GM03348 (cell line): ENCODE results near the gene ATP2B3.

Experiments used
- DNase-seq: peaks from one replicate; pipeline ENCODE4 v3.0.0; 2012; ENCODE audit warnings: low spot score

ATP2B3 gene

DNA sequence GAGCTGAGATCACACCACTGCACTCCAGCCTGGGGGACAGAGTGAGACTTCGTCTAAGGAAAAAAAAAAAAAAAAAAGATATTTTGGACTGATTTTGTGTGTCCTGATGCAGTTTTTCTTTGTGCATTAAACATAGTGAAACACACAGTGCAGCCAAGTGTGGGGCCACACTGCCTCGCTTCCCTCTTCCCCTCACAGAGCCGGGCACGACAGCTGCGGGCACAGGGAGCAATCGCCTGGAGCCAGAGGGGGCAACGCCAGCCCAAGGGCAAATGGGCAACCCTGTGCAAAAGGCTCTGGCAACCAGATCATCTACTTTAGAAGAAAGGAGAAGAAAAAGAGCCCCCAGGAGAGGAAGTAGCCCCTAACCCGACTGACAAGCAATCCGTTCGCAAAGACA lies 95.0 kb downstream of the ATP2B3 start:
- DNase-seq = no peak

DNA sequence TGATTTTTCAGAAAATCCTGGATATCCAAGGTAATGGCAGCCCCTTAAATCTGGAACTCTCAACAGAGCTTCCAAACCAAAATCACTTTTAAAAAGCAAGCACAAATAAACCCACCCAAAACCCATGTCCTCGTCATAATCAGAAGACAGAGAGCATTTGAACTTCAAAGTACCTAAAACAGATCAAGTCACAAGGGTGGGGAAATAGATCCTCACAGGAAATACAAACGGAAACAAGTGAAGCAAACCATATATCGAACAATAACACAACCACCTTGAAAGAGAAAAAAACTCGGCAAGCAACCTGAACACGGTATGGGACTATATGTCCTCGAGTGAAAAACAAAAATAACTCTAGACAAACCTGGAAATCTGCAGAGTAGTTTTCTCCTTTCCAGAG lies 97.4 kb downstream of the ATP2B3 start:
- no peak for DNase-seq

DNA sequence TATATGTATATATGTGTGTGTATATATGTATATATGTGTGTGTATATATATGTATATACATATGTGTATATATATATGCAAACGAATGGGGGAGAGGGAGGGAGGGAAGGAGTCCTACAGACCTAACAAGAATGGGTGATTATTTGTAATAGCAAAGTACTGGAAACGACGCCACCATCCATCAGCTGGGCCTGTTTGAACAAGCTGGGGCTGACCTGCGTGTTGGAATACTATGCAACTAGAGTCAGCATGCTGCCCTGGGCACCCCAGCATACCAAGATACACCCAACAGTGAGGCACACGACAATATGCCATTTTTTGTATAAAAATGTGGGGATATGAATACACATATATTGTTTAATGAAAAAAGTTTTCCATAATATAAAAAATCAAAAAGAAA lies 103.1 kb downstream of the ATP2B3 start:
- no peak for DNase-seq

DNA sequence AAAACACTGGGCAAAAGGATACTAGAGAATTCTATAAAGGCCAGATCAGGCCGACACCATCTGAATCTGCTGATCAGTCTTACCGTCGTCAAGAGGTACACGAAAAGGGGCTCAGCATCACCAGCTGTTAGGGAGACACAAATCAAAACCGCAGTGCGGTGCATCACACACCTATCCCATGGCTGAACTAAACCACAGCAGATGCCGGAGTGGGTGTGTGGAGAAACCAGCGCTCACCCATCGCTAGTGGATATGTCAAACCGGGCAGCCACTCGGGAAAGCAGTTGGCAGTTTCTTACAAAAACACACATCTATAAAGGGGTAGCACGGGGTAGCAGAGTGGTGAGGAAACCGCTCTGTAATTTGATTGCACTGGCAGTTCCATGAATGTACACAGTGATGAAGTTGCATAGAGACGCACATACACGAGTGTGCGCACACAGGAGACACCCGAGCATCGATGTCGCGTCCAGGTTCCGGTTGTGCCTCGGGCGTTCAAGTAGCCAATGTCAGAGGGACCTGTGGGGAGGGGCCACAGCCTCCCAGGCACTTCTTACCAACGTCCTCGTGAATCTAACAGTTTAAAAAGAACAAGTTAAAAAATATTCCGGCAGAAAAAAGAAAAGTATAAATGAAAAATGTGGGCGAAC lies 104.6 kb downstream of the ATP2B3 start:
- DNase-seq = no peak

DNA sequence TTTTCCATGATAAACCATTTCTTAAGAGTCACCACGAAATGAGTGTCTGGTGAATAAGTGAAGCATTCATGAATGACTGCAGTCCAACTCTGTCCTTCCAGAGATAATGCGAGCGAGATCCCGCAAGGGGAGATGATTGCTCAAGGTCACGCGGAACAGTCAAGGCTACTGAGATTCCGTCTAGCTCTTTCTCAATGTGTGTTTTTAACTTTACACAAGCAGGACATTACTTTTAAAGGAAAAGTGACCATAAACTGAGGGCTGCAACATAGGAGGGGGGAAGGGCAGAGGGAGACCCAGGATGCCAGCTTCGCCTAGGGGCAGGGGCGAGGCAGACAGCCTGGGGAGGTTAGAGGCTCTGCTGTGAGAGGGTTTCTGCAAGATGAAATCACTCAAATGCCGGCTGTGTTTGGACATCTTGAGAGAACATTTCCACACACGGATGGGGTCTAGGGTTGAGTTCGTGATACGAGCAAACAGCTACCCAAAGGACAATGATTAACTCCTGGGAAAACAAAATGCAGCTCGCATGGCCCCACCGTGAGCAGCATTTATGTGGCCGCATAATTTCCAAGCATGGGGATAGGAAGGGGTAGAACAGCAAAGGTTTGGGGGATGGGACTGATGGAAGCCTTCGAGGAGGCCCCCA lies 105.3 kb downstream of the ATP2B3 start:
- no peak for DNase-seq

DNA sequence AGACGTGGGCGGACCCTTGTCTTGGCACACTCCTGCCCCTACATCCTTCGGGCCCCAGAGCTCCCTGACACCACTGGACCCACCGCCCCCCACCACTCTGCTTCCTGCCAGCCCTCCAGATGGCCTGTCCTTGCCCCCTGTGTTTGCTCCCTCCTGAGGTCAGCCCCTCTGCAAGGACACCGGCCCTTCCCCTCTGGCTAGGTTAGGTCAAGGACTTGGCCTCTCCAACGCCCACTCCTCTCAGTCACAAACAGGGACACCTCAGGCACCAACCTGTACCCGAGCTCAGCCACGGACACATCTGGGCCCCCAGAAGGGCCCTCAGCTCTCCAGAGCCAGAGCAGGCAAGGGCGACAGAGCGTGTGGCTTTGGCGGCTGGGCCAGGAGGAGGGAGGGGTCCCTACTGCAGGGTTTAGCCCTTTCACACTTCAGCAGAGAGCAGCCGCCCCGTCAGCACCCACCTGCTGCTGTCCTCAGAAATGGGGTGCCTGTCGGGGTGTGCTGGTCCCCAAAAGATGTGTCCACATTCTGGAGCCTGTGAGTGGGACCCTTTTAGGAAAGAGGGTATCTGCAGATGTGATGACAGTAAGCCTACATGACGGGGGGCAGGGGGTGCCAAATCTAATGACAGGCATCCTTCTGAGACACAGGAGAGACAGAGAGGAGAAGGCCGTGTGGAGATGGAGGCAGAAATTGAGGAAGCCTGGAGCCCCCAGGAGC lies 106.0 kb downstream of the ATP2B3 start:
- DNase-seq = no peak

DNA sequence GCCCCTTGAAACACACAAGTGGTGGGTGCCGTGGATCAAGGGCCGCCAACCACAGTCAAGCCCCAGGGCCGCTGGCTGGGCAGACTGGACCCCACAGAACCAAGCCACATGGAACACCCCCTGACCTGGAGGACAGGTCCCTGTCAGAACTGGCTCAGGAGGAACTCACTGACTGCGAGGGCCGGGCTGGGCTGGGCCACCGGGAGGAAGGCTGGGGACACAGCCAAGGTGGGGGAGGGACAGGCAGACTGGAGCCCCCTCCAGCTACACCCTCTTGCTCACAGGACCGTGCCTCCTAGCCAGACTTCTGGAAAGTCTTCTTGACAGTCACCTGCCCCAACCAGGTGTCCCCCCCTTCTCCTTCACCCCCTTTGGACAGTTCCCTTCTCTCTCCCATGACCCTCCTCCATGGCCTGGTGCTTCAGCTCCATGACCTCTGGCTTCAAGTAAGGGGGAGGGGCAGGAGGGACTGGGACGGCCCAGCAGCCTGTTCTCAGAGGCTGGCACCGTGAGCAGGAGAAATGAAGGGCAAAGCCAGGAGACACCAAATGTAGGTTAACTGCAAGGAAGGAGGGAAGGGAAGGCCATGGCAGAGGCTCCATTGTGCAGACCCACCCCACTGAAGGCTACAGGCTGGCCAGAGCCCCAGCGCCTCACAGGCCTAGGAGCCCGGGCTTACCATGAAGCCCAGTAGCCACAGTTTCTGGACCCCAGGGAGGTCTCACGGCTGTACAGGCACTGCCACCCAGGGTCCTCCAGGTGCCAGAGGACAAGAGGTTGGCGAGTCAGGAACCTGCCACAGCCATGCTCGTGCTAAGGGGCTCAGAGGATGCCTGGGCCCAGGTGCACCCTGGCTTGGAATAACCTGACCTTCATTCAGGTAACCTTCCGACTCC lies 107.0 kb downstream of the ATP2B3 start:
- DNase-seq = no peak

DNA sequence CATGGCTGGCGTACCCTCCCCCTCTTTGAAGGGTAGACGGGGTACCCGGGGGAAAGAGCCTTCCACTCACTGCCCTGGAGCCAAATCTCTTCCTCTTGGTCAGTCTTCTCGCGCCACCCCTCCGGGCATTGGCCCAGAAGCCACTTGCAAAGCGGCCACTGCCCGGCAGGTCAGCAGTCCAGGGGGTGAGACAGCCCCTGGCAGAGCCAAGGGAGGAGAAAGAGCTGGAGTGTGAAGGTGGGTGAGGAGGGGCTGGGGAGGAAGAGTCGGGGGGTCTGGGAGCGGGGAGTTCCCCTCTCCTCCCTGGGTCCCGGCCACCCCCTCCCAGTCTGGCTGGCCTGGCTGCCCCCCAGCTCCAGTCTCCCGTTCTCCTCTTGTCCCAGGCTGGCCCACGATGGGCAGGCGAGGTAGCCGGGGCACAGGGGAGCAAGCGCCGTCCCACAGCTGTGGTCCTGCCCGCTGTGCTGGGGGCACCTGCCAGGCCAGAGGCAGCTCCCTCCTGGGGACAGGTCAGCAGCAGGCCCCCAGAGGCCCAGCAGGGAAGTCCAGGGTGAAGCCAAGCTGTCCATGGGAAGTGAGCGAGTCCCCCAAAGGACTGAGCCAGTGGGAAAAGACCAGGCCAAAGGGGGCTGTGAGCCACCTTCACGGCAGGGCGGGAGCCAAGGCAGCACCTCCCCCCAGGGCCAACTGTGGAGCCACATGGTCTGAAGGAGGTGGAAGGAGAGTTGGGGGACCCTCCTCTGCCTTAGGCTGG lies 108.0 kb downstream of the ATP2B3 start:
- DNase-seq = no peak

DNA sequence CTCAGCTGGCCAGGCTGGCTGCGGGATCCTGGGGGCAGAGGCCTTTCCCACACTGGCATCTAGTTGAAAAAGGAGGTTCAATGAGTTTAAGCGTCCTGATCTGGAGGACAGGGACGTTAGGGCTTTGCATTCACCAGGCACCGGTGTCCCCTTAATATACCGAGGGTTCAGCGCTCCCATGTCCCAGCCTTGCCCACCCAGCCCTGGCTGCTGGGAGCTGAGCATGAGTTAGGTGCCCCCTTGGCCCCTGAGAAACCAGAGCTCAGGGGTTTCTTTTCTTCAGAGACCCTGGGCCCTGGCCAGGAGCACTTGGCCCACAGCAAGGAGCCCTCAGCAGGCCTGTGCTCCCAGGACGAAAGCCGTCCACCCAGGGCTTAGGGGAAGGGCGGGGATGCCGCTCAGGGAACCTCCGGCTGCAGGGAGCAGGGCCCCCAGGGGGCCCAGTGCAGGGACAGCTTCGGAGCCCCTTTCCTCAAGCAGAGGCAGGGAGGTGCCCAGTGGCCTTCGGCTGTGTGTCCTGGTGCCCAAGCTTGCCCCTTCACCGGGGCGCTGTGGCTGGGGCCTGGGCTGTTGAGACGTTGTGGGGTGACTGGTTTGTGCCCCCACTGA lies 108.7 kb downstream of the ATP2B3 start:
- no peak for DNase-seq

DNA sequence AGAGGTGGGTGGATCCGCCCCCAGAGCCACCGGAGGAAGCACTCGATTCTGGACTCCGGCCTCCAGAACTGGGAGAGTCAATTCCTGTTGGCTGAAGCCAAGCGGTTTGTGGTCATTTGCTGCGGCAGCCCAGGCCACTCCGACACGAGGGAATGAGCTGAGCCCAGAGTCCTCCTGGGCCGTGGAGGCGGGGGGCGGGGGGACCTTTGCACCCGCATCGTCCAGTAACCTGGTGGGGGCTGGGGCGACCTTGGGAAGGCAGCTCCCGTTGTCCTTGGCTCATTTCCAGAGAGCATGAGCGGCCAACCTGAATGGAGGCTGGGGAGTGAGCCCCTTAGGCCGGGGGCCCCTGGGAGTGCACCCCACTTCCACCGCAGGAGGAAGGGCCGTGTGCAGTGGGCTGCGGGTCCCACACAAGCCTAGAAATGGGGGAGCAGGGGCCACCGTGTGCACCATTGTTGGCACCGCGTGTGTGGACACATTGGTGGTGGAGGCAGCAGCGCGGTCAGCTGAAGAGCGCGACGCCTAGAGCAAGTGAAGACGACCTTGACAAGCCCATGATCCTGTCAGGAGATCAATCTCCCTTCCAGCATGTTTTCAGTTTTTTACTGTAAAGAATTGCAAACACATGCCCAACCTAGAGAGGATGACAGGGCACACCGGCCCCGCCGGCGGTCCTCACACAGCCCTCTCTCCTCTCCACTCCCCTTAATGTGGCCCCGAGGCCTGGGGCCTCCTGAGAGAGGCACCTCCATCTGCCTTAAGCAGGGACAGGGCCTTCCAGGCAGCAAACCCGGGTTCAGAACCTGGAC lies 109.6 kb downstream of the ATP2B3 start:
- DNase-seq = no peak

DNA sequence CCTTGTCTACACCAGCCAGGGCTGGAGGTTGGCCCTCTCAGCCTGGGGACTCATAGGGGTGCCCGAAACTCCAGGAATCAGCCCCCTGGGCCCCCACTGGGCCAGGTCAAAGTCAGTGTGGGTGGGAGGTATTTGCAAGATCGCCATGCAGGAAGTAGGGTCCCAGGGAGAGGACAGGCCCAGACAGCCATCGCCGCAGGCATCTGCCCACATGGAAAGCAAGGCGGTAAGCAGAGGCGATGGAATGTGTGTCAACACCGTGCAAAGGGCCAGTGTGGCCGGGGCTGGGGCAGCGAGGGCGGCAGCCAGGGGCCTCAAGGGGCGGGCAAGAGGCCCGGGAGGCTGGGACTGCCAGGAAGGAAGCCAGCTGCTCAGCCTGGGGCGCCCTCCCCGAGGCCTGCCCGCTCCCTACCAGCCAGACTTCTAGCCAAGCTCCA lies 110.3 kb downstream of the ATP2B3 start:
- DNase-seq = no peak

DNA sequence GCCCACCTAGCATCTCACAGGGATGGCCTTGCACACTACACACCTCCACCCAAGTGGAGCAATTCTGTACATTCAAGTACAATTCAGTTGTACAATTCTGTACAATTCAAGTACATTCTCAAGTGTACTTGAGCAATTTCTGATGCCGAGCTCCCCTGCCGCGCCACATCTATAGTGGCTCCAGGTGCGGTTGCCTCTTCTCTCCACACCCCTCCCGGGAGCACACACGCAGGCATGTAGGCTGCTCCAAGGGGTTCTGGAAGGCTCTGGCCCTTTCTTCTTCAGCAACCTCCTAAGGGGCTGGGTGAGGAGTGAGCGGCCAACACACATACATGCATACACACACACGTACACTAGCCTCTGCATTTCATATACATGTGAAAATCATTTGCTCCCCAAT lies 110.7 kb downstream of the ATP2B3 start:
- DNase-seq = no peak

DNA sequence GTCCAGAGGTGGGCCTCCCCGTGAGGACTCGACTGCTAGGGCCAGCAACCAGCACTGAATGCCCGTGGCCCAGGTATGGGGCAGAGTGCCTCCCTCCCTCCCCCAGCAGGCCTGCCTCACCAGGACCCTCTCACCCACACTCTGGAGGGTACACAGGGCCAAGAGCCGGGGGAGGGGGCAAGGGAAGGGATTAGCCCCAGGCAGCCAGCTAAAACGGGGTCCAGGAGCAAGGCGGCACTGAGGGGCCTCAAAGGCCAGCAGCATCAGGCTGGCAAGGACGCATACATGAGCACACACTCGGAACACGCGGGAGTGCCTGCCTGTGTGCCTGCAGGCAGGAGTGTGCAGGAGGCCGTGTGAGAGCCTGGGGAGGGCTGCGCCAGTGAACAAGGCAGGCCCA lies 111.2 kb downstream of the ATP2B3 start:
- DNase-seq = no peak

DNA sequence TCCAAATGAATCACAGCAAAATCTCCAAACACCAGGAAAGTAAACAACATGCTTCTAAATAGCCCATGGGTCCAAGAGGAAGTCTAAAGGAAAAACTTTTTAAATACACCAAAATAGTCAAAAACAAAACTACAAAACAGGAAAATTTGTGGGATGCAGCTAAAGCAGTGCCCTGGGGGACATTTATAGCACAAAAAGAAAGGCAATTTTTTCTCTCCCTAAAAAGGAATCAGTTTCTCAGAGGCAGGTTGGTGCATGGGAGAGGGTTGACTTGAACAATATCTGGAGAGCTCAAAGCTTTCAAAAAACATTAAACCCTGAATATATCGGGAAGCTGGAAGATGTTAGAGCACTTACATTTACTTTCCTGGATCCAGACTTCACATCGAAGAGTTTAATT lies 113.9 kb downstream of the ATP2B3 start:
- no peak for DNase-seq

DNA sequence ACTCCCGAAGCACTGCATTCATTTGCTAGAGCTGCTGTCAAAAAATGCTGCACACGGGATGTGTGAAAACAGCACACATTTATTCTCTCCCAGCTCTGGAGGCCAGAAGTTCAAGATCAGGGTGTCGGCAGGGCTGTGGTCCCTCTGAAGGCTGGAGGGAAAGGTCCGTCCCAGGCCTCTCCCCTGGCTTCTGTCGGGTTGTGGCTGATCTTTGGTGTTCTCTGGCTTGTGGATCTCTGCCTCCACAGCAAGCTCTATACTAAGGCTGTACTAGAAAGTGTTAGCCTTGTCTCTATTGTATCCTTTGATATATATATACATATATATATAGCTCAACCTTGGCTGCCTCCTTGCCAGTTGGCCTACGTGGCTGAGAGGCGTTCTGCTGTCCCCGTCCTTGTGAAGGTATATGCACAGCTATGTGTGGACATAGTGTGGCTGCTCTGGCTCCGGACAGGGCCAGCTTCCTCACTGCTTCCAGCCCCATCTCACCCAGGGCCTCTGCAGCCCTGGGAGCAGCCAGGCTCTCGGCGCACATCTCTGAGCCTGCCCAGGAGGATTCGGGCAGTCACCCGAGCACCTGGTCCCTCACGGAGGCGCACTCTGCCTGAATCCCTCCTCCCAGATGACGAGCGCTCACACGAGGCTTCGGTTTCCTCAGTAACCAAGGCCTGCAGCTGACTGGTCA lies 114.6 kb downstream of the ATP2B3 start:
- DNase-seq = no peak
